Measurements from ENCODE around the gene GALK2. TPM values are rescaled to one million over a fixed set of nuclear protein-coding genes. Genes with fewer than 3 reads are reported as not detected.

The GALK2 gene
- polyA plus RNA-seq, 2 of the 4 experiments (the other 2 are of a cell fraction): 26.8 to 40.5 TPM

GRCh38 chr15:49134683-49135341 lies 35.2 kb upstream of the GALK2 start:
- ATAC-seq (no peak), DNase-seq (ENCODE audit: low read depth in 1 of 2, low spot score in 1 of 2) (no peak), FAIRE-seq (no peak)
- TF ChIP-seq HMGXB4 (CRISPR knock-in tag; IDR thresholded peaks at IDR 0.05; ENCODE audit: borderline replicate concordance): no peak
- TF ChIP-seq SMC3 (IDR thresholded peaks at IDR 0.05): no peak
- TF ChIP-seq HDAC2 (IDR thresholded peaks at IDR 0.05): no peak
- no peak for TF ChIP-seq MAZ (IDR thresholded peaks at IDR 0.05; ENCODE audit: borderline replicate concordance, low read depth, low read length)
- no peak for TF ChIP-seq POLR2AphosphoS2 (conservative IDR thresholded peaks at IDR 0.05; ENCODE audit: low read length)
- no peak for TF ChIP-seq CHD2 (IDR thresholded peaks at IDR 0.05; ENCODE audit: low read length, partially characterized antibody)
- TF ChIP-seq NR3C1 (IDR thresholded peaks at IDR 0.05): no peak
- no peak for TF ChIP-seq RFX5 (IDR thresholded peaks at IDR 0.05)
- TF ChIP-seq KDM1A (IDR thresholded peaks at IDR 0.05; ENCODE audit: low read depth): no peak
- TF ChIP-seq PBX3 (IDR thresholded peaks at IDR 0.05): no peak
- no peak for TF ChIP-seq NFE2L2 (conservative IDR thresholded peaks at IDR 0.05; ENCODE audit: low read length)
- TF ChIP-seq ZFP36 (IDR thresholded peaks at IDR 0.05; ENCODE audit: borderline replicate concordance, partially characterized antibody): no peak
- TF ChIP-seq BCL3 (IDR thresholded peaks at IDR 0.05): no peak
- no peak for TF ChIP-seq ZC3H11A (IDR thresholded peaks at IDR 0.05)
- no peak for TF ChIP-seq CBX2 (IDR thresholded peaks at IDR 0.05; ENCODE audit: borderline replicate concordance, low read depth)
- CTCF ChIA-PET: no interaction called here
- POLR2A ChIA-PET: no interaction called here
- Histone ChIP-seq H3K4me2 (no peak overlapping the region; the same call in 2 of the 3 replicates), H3K9me3 (no peaks in the 10 kb centered on the region), H3K4me3 (no peak overlapping the region), H3K4me1 (peaks cover 25% of the 10 kb centered on the region), H3K27ac (0 out of 6 replicates have a peak overlapping the region, but pooled peaks of 1 of the 2 experiments have one; percentile 48)
- WGBS (ENCODE audit: missing lambda C conversion rate): 91% methylated on average over 5 of the region's 5 CpGs

GRCh38 chr15:49135342-49135857 lies 34.6 kb upstream of the GALK2 start:
- FAIRE-seq (no peak), DNase-seq (ENCODE audit: low read depth in 1 of 2, low spot score in 1 of 2) (no peak)
- WGBS (ENCODE audit: missing lambda C conversion rate): 7% methylated on average over 2 of the region's 2 CpGs

More at GRCh38 chr15:49135342-49135857, 34.6 kb upstream of the GALK2 start:
- H3K4me3 ChIP-seq: no peak overlapping the region
- POLR2A ChIA-PET: no interaction called here
- no peak for TF ChIP-seq CBX2 (IDR thresholded peaks at IDR 0.05; ENCODE audit: borderline replicate concordance, low read depth)
- no peak for TF ChIP-seq EP300 (IDR thresholded peaks at IDR 0.05)
- TF ChIP-seq SMC3 (IDR thresholded peaks at IDR 0.05): no peak
- no peak for TF ChIP-seq CTCF (IDR thresholded peaks at IDR 0.05)
- TF ChIP-seq BCL3 (IDR thresholded peaks at IDR 0.05): no peak
- no peak for TF ChIP-seq HOXA7 (CRISPR knock-in tag; IDR thresholded peaks at IDR 0.05)
- TF ChIP-seq ZFP36 (IDR thresholded peaks at IDR 0.05; ENCODE audit: borderline replicate concordance, partially characterized antibody): no peak
- TF ChIP-seq MAFK (IDR thresholded peaks at IDR 0.05; ENCODE audit: partially characterized antibody): no peak
- TF ChIP-seq TFCP2L1 (CRISPR knock-in tag; IDR thresholded peaks at IDR 0.05): no peak
- no peak for TF ChIP-seq TP53 (CRISPR knock-in tag; IDR thresholded peaks at IDR 0.05)
- no peak for TF ChIP-seq RNF2 (IDR thresholded peaks at IDR 0.05; ENCODE audit: borderline replicate concordance, low read depth)
- TF ChIP-seq ELK1 (IDR thresholded peaks at IDR 0.05; ENCODE audit: low read depth, low read length): no peak
- no peak for TF ChIP-seq PHF8 (IDR thresholded peaks at IDR 0.05; ENCODE audit: borderline replicate concordance, low read depth)
- TF ChIP-seq CBX8 (IDR thresholded peaks at IDR 0.05): no peak
- CTCF ChIA-PET: no interaction called here
- H3K9me3 ChIP-seq: no peaks in the 10 kb centered on the region
- H3K4me1 ChIP-seq: peaks cover 25% of the 10 kb centered on the region
- ATAC-seq: no peak
- H3K27ac ChIP-seq: 0 out of 6 replicates have a peak overlapping the region, but pooled peaks of 1 of the 2 experiments have one; percentile 48
- H3K4me2 ChIP-seq: peak overlapping the region; percentile 48
